DMS 273 (cell line): ENCODE measurements around the gene ANKRD44.

Experiments
- DNase-seq: peaks from one replicate; lab custom pipeline; 2025; ENCODE audit not compliant: unreplicated experiment; lab: John Stamatoyannopoulos, UW

Gene ANKRD44

GRCh38 chr2:197264332-197264731 lies 46.2 kb downstream of the ANKRD44 start:
- no peak for DNase-seq

DNA sequence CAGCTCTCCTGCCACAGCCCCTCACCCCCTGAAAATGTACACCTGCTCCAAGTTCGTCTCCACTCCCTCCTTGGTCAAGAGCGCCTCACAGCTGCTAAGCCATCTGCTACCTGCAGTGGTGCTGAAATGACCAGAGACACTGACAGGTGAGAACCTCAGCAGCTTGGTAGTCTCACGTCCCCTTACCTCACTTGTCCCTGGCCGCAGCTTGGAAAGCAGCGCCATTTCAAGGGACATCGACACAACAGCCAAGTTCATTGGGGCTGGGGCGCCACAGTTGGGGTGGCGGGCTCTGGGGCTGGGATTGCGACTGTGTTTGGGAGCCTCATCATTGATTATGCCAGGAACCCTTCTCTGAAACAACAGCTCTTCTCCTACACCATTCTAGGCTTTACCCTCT lies 47.5 kb downstream of the ANKRD44 start:
- DNase-seq, result no peak

DNA sequence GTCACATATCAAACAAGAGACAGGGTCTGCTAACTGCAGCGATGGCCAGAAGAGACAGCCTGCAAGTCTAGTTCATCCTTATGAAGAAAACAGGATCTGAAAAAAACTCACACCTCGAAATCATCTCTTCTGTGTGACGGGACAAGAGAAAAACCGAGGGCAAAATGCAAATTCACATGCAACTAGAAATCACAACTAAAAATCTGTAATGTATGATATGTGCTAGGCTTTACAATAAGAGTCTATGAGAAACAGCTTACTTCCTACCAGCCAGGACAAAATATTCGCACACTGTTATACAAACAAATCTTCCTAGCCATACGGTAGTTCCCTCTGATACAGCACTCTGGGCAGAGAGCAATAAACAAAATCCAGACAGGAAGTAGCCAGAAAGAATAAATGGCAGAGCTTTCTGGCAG lies 48.8 kb downstream of the ANKRD44 start:
- no peak for DNase-seq

DNA sequence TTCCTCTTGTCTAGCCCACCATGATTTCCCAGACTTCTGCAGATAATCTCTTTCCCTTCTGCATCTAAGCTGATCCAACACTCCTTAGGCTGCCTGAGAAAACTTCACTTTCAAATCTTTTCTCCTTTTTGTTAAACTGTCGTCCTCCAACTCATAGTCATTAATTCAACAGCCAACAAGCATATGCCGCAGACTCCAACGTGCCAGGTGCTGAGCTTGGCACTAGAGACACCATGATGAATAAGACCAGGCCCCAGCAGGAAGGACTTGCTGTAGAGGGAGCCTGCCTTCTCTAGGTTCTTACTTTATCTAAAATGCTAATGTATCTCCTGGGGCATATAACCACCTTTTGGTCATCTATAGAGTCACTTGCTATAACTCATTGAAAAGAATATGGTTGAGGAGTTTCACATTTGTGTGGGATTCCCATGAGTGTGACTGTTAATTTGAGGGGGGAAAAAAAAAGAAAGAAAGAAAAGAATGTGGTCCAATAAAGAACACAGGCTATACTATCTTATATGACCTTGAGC lies 51.0 kb downstream of the ANKRD44 start:
- no peak for DNase-seq

GRCh38 chr2:197258580-197258979 lies 52.0 kb downstream of the ANKRD44 start:
- no peak for DNase-seq

DNA sequence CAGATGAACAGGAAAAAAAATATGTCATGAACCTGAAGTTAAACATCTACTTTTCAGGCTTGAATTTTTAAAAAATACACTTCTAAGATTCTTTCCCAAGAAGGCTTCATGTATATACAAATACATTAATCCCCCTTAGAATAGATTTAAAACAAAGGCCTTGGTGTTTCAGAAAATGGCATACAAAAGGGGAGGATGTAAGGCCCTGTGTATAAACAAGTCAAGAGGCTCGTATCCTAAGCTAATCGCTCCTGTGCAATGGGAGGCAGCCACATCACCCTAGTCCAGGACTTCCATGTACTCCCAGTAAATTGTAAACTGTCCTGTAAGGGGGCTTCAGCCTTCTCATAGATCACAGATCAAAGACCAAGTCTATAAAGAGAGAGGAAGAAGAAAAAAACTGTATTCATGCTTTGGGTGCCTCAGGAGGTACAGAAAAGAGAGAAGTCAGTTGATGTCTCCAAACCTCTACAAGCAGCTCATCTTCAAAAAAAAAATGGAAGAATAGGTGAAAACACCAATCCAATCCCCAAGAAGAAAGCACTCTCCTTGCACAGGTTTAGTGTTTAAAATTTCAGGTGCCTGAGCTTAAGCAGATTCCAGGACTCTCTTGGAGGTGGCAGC lies 53.9 kb downstream of the ANKRD44 start:
- no peak for DNase-seq

DNA sequence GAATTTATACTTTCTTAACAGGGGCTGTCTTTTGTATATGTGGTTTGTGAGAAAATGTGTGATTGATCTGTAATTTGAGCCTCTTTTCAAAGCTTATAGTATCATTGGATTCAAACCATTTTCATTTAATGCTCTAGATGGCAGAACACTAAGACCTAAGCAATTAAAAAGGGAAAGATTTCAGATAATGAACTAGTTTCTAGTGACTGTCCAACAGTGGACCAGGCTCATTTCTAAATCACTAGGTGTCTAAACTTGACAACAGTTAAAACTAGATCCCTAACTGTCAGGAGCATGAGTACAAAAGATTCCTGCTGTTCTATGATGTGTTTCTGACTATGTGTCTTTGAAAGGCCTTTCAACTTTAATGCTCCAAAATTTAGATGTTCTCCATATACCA lies 54.6 kb downstream of the ANKRD44 start:
- no peak for DNase-seq

DNA sequence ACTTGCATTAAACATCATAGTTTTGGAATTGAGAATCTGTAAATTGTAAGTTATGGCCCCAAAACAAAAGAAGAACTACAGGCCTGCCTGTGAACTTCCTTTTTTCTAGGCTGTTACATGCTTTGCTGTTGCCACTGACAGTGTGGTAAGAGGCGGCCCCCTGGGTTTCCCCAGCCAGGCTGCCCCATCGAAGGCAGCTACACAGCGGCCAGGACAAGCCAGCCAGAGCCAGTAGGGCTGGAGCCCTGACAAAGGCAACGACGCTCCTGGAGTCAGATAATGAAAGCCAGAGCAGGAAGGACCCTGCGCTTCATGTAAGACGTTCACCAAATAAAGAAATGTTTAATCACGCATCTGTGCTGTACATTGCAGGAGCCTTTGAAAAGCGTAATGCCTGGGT lies 55.0 kb downstream of the ANKRD44 start:
- DNase-seq, result no peak

GRCh38 chr2:197254776-197255530 lies 55.6 kb downstream of the ANKRD44 start:
- no peak for DNase-seq

GRCh38 chr2:197251576-197251975 lies 59.0 kb downstream of the ANKRD44 start:
- no peak for DNase-seq

GRCh38 chr2:197251163-197251562 lies 59.4 kb downstream of the ANKRD44 start:
- DNase-seq, result no peak

- DNase-seq, result no peak
Observed at GRCh38 chr2:197250084-197250397, 60.5 kb downstream of the ANKRD44 start.

- DNase-seq, result no peak
Observed at GRCh38 chr2:197249381-197250083, 61.0 kb downstream of the ANKRD44 start.

DNA sequence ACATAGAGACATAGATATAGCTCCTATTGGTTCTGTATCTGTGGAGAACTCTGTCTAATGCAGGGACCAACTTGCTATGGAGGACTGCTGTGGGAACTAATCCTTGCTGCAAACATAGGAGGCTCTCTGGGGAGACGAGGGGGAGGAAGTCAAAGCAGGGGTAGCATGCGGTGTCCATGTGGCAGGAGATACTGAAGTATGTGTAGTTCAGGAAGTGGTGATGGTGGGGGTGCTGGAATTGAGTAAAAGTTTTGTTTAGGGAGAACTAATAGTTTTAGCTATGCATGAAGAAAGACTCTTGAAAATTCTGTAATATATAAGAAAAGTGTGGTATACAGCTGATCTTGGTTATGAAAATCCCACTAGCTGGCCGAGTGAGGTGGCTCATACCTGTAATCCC lies 62.0 kb downstream of the ANKRD44 start:
- DNase-seq, result no peak

DNA sequence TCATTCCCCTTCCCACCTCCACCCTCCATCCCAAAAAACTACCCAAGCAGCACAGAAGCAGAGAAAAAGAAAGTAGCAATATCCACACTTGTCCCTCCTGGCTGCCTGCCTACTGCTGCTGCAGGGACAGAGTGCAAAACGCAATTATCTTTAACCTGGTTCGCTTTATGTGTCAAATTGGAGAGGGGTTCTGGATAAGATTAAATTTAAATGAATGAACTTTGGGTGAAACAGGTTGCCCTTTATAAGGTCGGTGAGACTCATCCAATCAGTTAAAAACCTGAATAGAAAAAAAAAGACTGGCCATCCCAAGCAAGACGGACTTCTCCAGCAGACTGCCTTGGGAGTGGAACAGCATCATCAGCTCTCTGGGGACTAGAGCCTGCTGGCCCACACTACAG lies 62.6 kb downstream of the ANKRD44 start:
- DNase-seq, result no peak

DNA sequence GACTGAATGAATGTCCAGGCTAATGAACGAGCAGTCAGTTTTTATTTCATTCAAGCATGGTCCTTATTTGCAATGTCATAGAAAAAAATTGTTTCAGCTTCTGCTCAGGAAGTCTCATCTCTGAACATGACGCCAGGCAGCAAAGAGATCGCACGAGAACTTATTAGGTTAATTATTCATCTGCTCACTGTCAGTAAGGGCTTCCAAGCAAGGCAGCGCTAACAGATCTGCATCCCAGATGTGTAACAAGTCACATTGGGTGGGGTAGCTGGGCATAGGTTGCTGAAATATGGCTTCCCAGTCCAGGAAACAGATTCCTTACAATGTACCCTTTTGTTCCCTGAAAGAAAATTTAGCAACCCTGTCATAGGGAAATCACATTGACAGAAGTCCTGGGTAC lies 63.5 kb downstream of the ANKRD44 start:
- DNase-seq, result no peak

DNA sequence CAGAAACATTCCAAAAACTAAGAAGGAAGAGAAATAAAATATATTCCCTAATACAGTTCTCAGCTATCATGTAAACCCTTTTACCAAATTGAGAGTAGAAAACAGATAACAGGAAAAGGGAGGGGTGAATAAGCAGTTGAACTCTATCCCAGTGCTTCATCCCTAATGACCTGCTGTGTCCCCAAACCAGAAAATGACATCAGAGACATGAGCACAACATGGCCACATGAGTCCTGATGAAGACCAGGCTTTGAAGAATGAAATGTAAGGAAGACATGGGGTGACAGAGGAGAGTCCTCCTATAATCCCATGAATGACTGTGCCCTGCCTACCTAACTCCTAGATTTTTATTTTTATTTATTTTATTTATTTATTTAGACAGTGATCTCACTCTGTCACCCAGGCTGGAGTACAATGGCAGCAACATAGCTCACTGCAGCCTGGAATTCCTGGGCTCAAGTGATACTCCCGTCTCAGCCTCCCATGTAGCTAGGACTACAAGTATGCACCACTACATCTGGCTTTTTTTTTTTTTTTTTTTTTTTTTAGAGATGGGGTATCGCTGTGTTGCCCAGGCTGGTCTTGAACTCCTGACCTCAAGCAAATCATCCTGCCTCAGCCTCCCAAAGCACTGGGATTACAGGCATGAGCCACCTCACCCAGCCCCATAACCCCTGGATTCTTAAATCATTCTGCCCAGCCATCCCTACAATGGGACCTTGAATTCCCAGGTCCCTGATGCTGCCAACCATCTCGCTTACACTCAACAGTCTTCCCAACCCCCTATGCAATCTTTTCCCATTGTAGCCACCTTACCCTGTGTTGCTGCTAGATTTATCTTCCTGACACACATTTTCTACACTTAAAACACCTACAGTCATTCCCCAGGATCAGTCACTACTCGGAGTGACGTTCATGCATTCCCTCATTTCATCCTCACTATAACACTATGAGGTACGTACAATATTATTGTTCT lies 64.5 kb downstream of the ANKRD44 start:
- DNase-seq, result no peak

GRCh38 chr2:197244349-197244748 lies 66.2 kb downstream of the ANKRD44 start:
- no peak for DNase-seq

DNA sequence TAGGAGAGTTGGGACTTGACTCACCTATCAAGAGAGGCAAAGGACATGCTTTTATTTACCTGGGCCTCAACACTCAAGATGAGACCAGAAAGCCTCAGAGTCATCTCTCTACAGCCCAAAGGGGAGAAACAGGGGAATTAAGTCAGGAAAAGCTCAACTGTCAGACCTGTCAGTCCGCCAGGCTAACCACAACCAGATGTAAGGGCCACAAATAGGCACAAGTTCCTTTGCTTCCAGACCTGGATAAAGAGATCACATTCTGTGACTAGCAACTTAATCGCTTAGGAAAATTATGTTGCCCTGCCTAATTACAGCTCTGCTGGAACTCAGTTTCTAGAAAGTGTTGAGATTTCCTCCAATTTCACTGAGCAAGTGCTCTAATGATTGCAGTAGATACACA lies 67.9 kb downstream of the ANKRD44 start:
- DNase-seq, result no peak

- no peak for DNase-seq
Observed at GRCh38 chr2:197241596-197241995, 69.0 kb downstream of the ANKRD44 start.

- no peak for DNase-seq
Observed at GRCh38 chr2:197241153-197241552, 69.4 kb downstream of the ANKRD44 start.
